Stimulated activated CD4-positive, alpha-beta T cell treated with anti-CD3 and anti-CD28 coated beads, Interleukin-2, amount 100 ng/mL, for 48 hours (primary cell): Measurements from ENCODE around the gene SOHLH1.

Experiments used
- DNase-seq, 2 donors: peaks; one replicate each; pipeline ENCODE4 v3.0.0-alpha.2; 2020

Gene SOHLH1

GRCh38 chr9:135728436-135729110 is 29.3 kb upstream of the SOHLH1 start:
- no peak for DNase-seq

GRCh38 chr9:135727257-135727875 is 28.1 kb upstream of the SOHLH1 start:
- DNase-seq = no peak

GRCh38 chr9:135726138-135726853 is 27.0 kb upstream of the SOHLH1 start:
- no peak for DNase-seq

- DNase-seq = no peak
Measured at GRCh38 chr9:135724186-135724787, 25.0 kb upstream of the SOHLH1 start.

GRCh38 chr9:135722365-135722764 is 23.1 kb upstream of the SOHLH1 start:
- DNase-seq = no peak

GRCh38 chr9:135719472-135719871 is 20.2 kb upstream of the SOHLH1 start:
- DNase-seq = no peak

GRCh38 chr9:135718616-135719015 is 19.3 kb upstream of the SOHLH1 start:
- no peak for DNase-seq

GRCh38 chr9:135717410-135717809 is 18.1 kb upstream of the SOHLH1 start:
- DNase-seq = no peak

GRCh38 chr9:135716045-135716444 is 16.8 kb upstream of the SOHLH1 start:
- DNase-seq = no peak

- DNase-seq = no peak
Measured at GRCh38 chr9:135715056-135715595, 15.8 kb upstream of the SOHLH1 start.

GRCh38 chr9:135714242-135715055 is 15.2 kb upstream of the SOHLH1 start:
- no peak for DNase-seq

- no peak for DNase-seq
Measured at GRCh38 chr9:135712613-135713295, 13.5 kb upstream of the SOHLH1 start.

GRCh38 chr9:135711881-135712280 is 12.6 kb upstream of the SOHLH1 start:
- no peak for DNase-seq

GRCh38 chr9:135711391-135711790 is 12.1 kb upstream of the SOHLH1 start:
- no peak for DNase-seq

- DNase-seq = no peak
Measured at GRCh38 chr9:135708164-135708563, 8.9 kb upstream of the SOHLH1 start.

- no peak for DNase-seq
Measured at GRCh38 chr9:135707252-135708138, 8.2 kb upstream of the SOHLH1 start.

GRCh38 chr9:135706288-135706687 is 7.0 kb upstream of the SOHLH1 start:
- no peak for DNase-seq

GRCh38 chr9:135705376-135705775 is 6.1 kb upstream of the SOHLH1 start:
- no peak for DNase-seq

GRCh38 chr9:135704483-135704882 is 5.2 kb upstream of the SOHLH1 start:
- no peak for DNase-seq

- DNase-seq = no peak
Measured at GRCh38 chr9:135703726-135704125, 4.4 kb upstream of the SOHLH1 start.
